DOHH2 (cell line): ENCODE data around the gene PGS1.

Experiments used
- EZH2phosphoT487 ChIP-seq: fragments of 200-600 bp; sonication (generic); IDR thresholded peaks from 2 replicates; pipeline ENCODE4 v1.6.1; 2017; ENCODE audit warnings: borderline replicate concordance, mild to moderate bottlenecking, antibody characterized with exemption, low read length, moderate library complexity, mixed read lengths
- TF ChIP-seq, protein P1 (sequence below): fragments of 200-600 bp; sonication (generic); IDR thresholded peaks from one replicate; pipeline ENCODE4 v1.5.1; 2014; ENCODE audit warnings: antibody characterized with exemption, mild to moderate bottlenecking, low read depth, low read length; ENCODE audit not compliant: poor library complexity, severe bottlenecking

DNA sequence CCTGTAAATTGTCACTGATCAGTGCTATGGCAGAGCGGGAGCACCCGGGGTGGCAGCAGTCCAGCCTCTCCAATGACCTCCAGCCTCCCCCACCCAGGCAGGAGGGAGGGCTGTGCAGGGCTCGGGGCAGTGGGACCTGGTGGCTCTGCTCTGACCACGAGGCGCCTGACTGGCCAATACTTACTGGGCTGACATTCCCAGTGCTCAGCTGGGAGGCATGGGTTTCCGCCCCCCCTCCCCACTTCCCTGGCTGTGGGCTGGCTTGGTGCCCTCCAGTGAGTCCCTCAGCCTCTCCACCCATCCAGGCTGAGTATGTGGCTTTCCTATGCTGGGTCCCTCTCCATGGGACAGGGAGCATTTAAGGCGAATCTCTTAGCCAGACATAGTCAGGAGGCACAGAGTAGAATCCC lies 21.3 kb upstream of the PGS1 start:
- TF ChIP-seq, protein P1, sequence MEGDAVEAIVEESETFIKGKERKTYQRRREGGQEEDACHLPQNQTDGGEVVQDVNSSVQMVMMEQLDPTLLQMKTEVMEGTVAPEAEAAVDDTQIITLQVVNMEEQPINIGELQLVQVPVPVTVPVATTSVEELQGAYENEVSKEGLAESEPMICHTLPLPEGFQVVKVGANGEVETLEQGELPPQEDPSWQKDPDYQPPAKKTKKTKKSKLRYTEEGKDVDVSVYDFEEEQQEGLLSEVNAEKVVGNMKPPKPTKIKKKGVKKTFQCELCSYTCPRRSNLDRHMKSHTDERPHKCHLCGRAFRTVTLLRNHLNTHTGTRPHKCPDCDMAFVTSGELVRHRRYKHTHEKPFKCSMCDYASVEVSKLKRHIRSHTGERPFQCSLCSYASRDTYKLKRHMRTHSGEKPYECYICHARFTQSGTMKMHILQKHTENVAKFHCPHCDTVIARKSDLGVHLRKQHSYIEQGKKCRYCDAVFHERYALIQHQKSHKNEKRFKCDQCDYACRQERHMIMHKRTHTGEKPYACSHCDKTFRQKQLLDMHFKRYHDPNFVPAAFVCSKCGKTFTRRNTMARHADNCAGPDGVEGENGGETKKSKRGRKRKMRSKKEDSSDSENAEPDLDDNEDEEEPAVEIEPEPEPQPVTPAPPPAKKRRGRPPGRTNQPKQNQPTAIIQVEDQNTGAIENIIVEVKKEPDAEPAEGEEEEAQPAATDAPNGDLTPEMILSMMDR: no peak
- no peak for TF ChIP-seq EZH2phosphoT487
